ENCODE data around the gene IL22.

Gene IL22

GRCh38 chr12:68260153-68260552 is 6.7 kb upstream of the IL22 start:
- no peak for DNase-seq (ENCODE audit: low spot score)
- TF ChIP-seq, protein P1, sequence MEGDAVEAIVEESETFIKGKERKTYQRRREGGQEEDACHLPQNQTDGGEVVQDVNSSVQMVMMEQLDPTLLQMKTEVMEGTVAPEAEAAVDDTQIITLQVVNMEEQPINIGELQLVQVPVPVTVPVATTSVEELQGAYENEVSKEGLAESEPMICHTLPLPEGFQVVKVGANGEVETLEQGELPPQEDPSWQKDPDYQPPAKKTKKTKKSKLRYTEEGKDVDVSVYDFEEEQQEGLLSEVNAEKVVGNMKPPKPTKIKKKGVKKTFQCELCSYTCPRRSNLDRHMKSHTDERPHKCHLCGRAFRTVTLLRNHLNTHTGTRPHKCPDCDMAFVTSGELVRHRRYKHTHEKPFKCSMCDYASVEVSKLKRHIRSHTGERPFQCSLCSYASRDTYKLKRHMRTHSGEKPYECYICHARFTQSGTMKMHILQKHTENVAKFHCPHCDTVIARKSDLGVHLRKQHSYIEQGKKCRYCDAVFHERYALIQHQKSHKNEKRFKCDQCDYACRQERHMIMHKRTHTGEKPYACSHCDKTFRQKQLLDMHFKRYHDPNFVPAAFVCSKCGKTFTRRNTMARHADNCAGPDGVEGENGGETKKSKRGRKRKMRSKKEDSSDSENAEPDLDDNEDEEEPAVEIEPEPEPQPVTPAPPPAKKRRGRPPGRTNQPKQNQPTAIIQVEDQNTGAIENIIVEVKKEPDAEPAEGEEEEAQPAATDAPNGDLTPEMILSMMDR (IDR thresholded peaks at IDR 0.05; ENCODE audit: extremely low read depth, insufficient read depth, missing control alignments): no peak
- in situ Hi-C loops (cut with MboI; ENCODE audit: low pct_unique_long_range_greater_than_20kb, low sequenced_read_pairs, unreplicated experiment): no loop called here

DNA sequence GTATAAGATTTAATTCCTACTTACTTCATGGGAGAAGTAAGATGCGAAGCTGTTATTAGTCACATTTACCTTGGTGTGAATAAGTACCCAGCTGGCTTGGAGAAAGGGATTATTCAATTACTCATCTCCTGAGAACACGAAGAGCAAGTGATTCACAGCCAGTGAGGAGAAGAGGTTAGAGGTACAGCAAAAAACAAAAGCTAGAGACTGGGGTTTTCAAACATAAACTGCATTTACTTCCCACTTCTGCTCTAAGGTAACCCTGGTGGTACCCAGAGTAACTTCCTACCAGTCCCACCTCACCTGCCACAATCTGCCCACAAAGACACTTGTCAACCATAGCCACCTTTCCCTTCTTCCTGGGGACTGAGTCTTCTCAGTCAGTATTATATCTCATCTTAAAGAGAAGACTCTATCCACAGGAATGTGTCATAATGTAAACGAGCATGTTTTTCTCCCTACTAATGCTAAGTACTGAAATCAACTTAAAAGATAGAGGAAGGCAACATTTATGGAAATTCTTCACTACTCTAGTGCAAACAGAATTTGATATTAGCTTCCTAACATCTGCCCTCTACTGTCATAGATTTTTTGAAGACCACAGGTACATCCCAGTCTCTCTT is 6.0 kb upstream of the IL22 start:
- TF ChIP-seq, protein P1 (IDR thresholded peaks at IDR 0.05; ENCODE audit: extremely low read depth, insufficient read depth, missing control alignments): no peak
- DNase-seq (ENCODE audit: low spot score): no peak
- in situ Hi-C loops (cut with MboI; ENCODE audit: low pct_unique_long_range_greater_than_20kb, low sequenced_read_pairs, unreplicated experiment): no loop called here

- DNase-seq (ENCODE audit: low spot score): no peak
- TF ChIP-seq, protein P1 (IDR thresholded peaks at IDR 0.05; ENCODE audit: extremely low read depth, insufficient read depth, missing control alignments): no peak
- in situ Hi-C loops (cut with MboI; ENCODE audit: low pct_unique_long_range_greater_than_20kb, low sequenced_read_pairs, unreplicated experiment): no loop called here
Observed at GRCh38 chr12:68252077-68252476, 1.3 kb downstream of the IL22 start.

GRCh38 chr12:68250454-68250853 is 3.0 kb downstream of the IL22 start:
- TF ChIP-seq, protein P1 (IDR thresholded peaks at IDR 0.05; ENCODE audit: extremely low read depth, insufficient read depth, missing control alignments): no peak
- no peak for DNase-seq (ENCODE audit: low spot score)
- in situ Hi-C loops (cut with MboI; ENCODE audit: low pct_unique_long_range_greater_than_20kb, low sequenced_read_pairs, unreplicated experiment): no loop called here

- in situ Hi-C loops (cut with MboI; ENCODE audit: low pct_unique_long_range_greater_than_20kb, low sequenced_read_pairs, unreplicated experiment): loop anchor here (25.0 kb wide), 1 partner anchor 440 kb away; the partner anchor contains the start of gene NUP107
- TF ChIP-seq, protein P1 (IDR thresholded peaks at IDR 0.05; ENCODE audit: extremely low read depth, insufficient read depth, missing control alignments): no peak
Observed at GRCh38 chr12:68247785-68248184, 5.6 kb downstream of the IL22 start.

DNA sequence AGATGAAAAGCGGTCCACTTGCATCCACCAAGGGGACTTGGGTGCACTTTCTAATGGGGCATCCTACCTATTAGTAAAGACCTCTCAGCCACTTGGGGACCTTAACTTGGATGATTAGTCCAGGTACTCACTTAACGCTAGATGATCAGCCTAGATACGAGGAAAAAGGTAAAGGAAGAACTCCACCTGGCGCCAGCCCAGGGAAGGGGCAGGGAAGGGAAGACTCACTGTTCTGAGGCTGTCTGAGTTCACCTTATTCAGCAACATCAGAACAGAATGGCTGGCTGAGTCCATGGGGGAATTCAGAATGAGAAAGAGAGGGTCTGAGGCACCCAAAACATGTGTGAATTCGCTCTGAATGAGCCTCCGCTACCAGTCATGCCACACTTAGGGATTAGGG is 7.1 kb downstream of the IL22 start:
- in situ Hi-C loops (cut with MboI; ENCODE audit: low pct_unique_long_range_greater_than_20kb, low sequenced_read_pairs, unreplicated experiment): loop anchor here (25.0 kb wide), 1 partner anchor 441 kb away; the partner anchor contains the start of gene NUP107
- no peak for DNase-seq (ENCODE audit: low spot score)
- TF ChIP-seq, protein P1 (IDR thresholded peaks at IDR 0.05; ENCODE audit: extremely low read depth, insufficient read depth, missing control alignments): no peak

More at GRCh38 chr12:68247785-68248184, 5.6 kb downstream of the IL22 start:
- no peak for DNase-seq (ENCODE audit: low spot score)
